Smooth muscle cell (in vitro differentiated cells): ENCODE results near the gene FAM168B. TPM values are rescaled to one million over a fixed set of nuclear protein-coding genes. Genes with fewer than 3 reads are reported as not detected.
A peak's percentile ranks its signal among the peaks of the same experiment; 100 is the strongest.

Source experiments
- DNase-seq: peaks from one replicate; lab custom pipeline; 2025; ENCODE audit not compliant: unreplicated experiment; lab: John Stamatoyannopoulos, UW
- H2AFZ ChIP-seq: fragments of 200-600 bp; sonication (generic); 2 replicates; pipeline ENCODE4 v1.6.0; 2016; ENCODE audit warnings: antibody characterized with exemption, low read depth, mild to moderate bottlenecking
- H3F3A ChIP-seq: fragments of 200-600 bp; sonication (generic); 2 replicates; pipeline ENCODE4 v1.6.0; 2017; ENCODE audit warnings: antibody characterized with exemption, low read depth
- H3K27ac ChIP-seq: fragments of 200-600 bp; sonication (generic); 2 replicates; pipeline ENCODE4 v1.5.1; 2016; ENCODE audit warnings: low read depth, mild to moderate bottlenecking
- H3K27me3 ChIP-seq: fragments of 200-600 bp; sonication (generic); 2 replicates; pipeline ENCODE4 v1.6.1; 2016; ENCODE audit warnings: low read depth, mild to moderate bottlenecking
- H3K36me3 ChIP-seq: fragments of 200-600 bp; sonication (generic); 2 replicates; pipeline ENCODE4 v1.5.1; 2016; ENCODE audit warnings: low read depth
- H3K4me1 ChIP-seq: fragments of 200-600 bp; sonication (generic); 2 replicates; pipeline ENCODE4 v1.5.1; 2016; ENCODE audit warnings: low read depth
- H3K4me2 ChIP-seq: fragments of 200-600 bp; sonication (generic); 2 replicates; pipeline ENCODE4 v1.6.0; 2016; ENCODE audit warnings: mild to moderate bottlenecking
- H3K4me3 ChIP-seq: fragments of 200-600 bp; sonication (generic); 2 replicates; pipeline ENCODE4 v1.5.1; 2016; ENCODE audit warnings: mild to moderate bottlenecking
- H3K79me2 ChIP-seq: fragments of 200-600 bp; sonication (generic); 2 replicates; pipeline ENCODE4 v1.6.0; 2016; ENCODE audit warnings: low read depth, mild to moderate bottlenecking
- H3K9ac ChIP-seq: fragments of 200-600 bp; sonication (generic); 2 replicates; pipeline ENCODE4 v1.6.0; 2016; ENCODE audit warnings: low read depth
- H3K9me3 ChIP-seq: fragments of 200-600 bp; sonication (generic); replicated peaks from 2 replicates; pipeline ENCODE4 v1.5.1; 2016; ENCODE audit warnings: low read depth
- H4K20me1 ChIP-seq: fragments of 200-600 bp; sonication (generic); 2 replicates; pipeline ENCODE4 v1.6.0; 2016; ENCODE audit warnings: low read depth
- CTCF ChIP-seq: fragments of 200-600 bp; sonication (generic); IDR thresholded peaks from 2 replicates; pipeline ENCODE4 v1.5.1; 2017; ENCODE audit warnings: borderline replicate concordance, mild to moderate bottlenecking, antibody characterized with exemption; ENCODE audit not compliant: insufficient read depth, poor library complexity, severe bottlenecking
- WGBS: methylation state at CpG from one replicate; pipeline ENCODE4 v1.1.7; 2016; ENCODE audit warnings: low lambda C conversion rate; 5-methylcytosine and 5-hydroxymethylcytosine counted together
- polyA plus RNA-seq: library from polyadenylated mRNA; unstranded; fragments of >200 nt; fragmentation: Nextera tagmentation; extraction: Ambion mirVana; gene quantifications from 2 replicates; pipeline ENCODE4 v1.2.1, GENCODE V29; 2016
- total RNA-seq: library from RNA; depleted of rRNA; stranded (reverse); fragments of >200 nt; gene quantifications from 2 replicates; pipeline ENCODE4 v1.2.3, GENCODE V29; 2014

Gene FAM168B
- total and polyA plus RNA-seq, 2 experiments from 2014 or later, result 46.6 to 113 TPM

- Histone ChIP-seq H3K27ac (no peak overlapping the region), H2AFZ (no peak overlapping the region), H4K20me1 (peaks cover 100% of the 10 kb centered on the region), H3K9me3 (no peaks in the 10 kb centered on the region), H3F3A (no peaks in the 10 kb centered on the region), H3K79me2 (peaks cover 77% of the 10 kb centered on the region), H3K4me3 (no peak overlapping the region), H3K4me1 (no peaks in the 10 kb centered on the region), H3K27me3 (no peaks in the 10 kb centered on the region), H3K4me2 (no peak overlapping the region), H3K9ac (no peak overlapping the region), H3K36me3 (peaks cover 1% of the 10 kb centered on the region)
- TF ChIP-seq CTCF, result no peak
- WGBS, result 98% methylated on average over 8 of the region's 8 CpGs
- no peak for DNase-seq
Observed at GRCh38 chr2:131058214-131058843, 34.9 kb downstream of the FAM168B start.

GRCh38 chr2:131056932-131057287 is 36.4 kb downstream of the FAM168B start:
- Histone ChIP-seq H3K9me3 (no peaks in the 10 kb centered on the region), H3K27me3 (no peaks in the 10 kb centered on the region), H3K4me3 (no peak overlapping the region), H4K20me1 (peaks cover 100% of the 10 kb centered on the region), H3K79me2 (peaks cover 69% of the 10 kb centered on the region), H2AFZ (no peak overlapping the region), H3K27ac (no peak overlapping the region), H3K4me2 (no peak overlapping the region), H3K36me3 (peaks cover 8% of the 10 kb centered on the region), H3F3A (no peaks in the 10 kb centered on the region), H3K4me1 (no peaks in the 10 kb centered on the region), H3K9ac (no peak overlapping the region)
- no peak for DNase-seq
- TF ChIP-seq CTCF, result no peak
- 98% methylated on average over 4 of the region's 4 CpGs for WGBS

- Histone ChIP-seq H4K20me1 (peaks cover 100% of the 10 kb centered on the region), H3K79me2 (peaks cover 66% of the 10 kb centered on the region), H3K4me1 (no peaks in the 10 kb centered on the region), H3K9me3 (no peaks in the 10 kb centered on the region), H3K27ac (peak overlapping the region; percentile 37), H3F3A (no peaks in the 10 kb centered on the region), H3K4me2 (peak overlapping the region; percentile 4), H3K4me3 (no peak overlapping the region), H2AFZ (no peak overlapping the region), H3K9ac (no peak overlapping the region), H3K27me3 (no peaks in the 10 kb centered on the region), H3K36me3 (peaks cover 13% of the 10 kb centered on the region)
- DNase-seq, result no peak
- 88% methylated on average over 5 of the region's 5 CpGs for WGBS
- no peak for TF ChIP-seq CTCF
Observed at GRCh38 chr2:131056204-131056931, 36.9 kb downstream of the FAM168B start.
